Measurements from ENCODE around the gene AASDH.

Gene AASDH

GRCh38 chr4:56315041-56315440 is 72.2 kb downstream of the AASDH start:
- no peaks in the 10 kb centered on the region for H3K27me3 Mint-ChIP-seq
- no peaks in the 10 kb centered on the region for H3K4me1 Mint-ChIP-seq (ENCODE audit: low read depth)
- no peak overlapping the region for H3K4me3 Mint-ChIP-seq
- no peaks in the 10 kb centered on the region for H3K36me3 Mint-ChIP-seq
- H3K9me3 Mint-ChIP-seq (ENCODE audit: low read depth): no peaks in the 10 kb centered on the region
- H3K27ac Mint-ChIP-seq: no peak overlapping the region

- no peak overlapping the region for H3K27ac Mint-ChIP-seq
- no peak overlapping the region for H3K4me3 Mint-ChIP-seq
Measured at GRCh38 chr4:56314207-56314915, 72.9 kb downstream of the AASDH start.

GRCh38 chr4:56313132-56313531 is 74.2 kb downstream of the AASDH start:
- H3K36me3 Mint-ChIP-seq: no peaks in the 10 kb centered on the region
- H3K4me3 Mint-ChIP-seq: no peak overlapping the region
- no peaks in the 10 kb centered on the region for H3K27me3 Mint-ChIP-seq
- H3K4me1 Mint-ChIP-seq (ENCODE audit: low read depth): no peaks in the 10 kb centered on the region
- H3K9me3 Mint-ChIP-seq (ENCODE audit: low read depth): no peaks in the 10 kb centered on the region
- no peak overlapping the region for H3K27ac Mint-ChIP-seq

More at GRCh38 chr4:56314207-56314915, 72.9 kb downstream of the AASDH start:
- Mint-ChIP-seq H3K9me3 (ENCODE audit: low read depth) (no peaks in the 10 kb centered on the region), H3K4me1 (ENCODE audit: low read depth) (no peaks in the 10 kb centered on the region), H3K27me3 (no peaks in the 10 kb centered on the region), H3K36me3 (no peaks in the 10 kb centered on the region)

GRCh38 chr4:56311299-56311975 is 75.9 kb downstream of the AASDH start:
- no peak overlapping the region for H3K27ac Mint-ChIP-seq
- H3K36me3 Mint-ChIP-seq: no peaks in the 10 kb centered on the region
- H3K4me3 Mint-ChIP-seq: no peak overlapping the region
- H3K27me3 Mint-ChIP-seq: no peaks in the 10 kb centered on the region
- no peaks in the 10 kb centered on the region for H3K4me1 Mint-ChIP-seq (ENCODE audit: low read depth)
- no peaks in the 10 kb centered on the region for H3K9me3 Mint-ChIP-seq (ENCODE audit: low read depth)

GRCh38 chr4:56310401-56311125 is 76.7 kb downstream of the AASDH start:
- Mint-ChIP-seq H3K27ac (no peak overlapping the region), H3K4me1 (ENCODE audit: low read depth) (no peaks in the 10 kb centered on the region), H3K27me3 (no peaks in the 10 kb centered on the region), H3K9me3 (ENCODE audit: low read depth) (no peaks in the 10 kb centered on the region), H3K4me3 (no peak overlapping the region), H3K36me3 (no peaks in the 10 kb centered on the region)

- no peaks in the 10 kb centered on the region for H3K27me3 Mint-ChIP-seq
- H3K4me1 Mint-ChIP-seq (ENCODE audit: low read depth): no peaks in the 10 kb centered on the region
- H3K36me3 Mint-ChIP-seq: no peaks in the 10 kb centered on the region
- no peaks in the 10 kb centered on the region for H3K9me3 Mint-ChIP-seq (ENCODE audit: low read depth)
- no peak overlapping the region for H3K4me3 Mint-ChIP-seq
- no peak overlapping the region for H3K27ac Mint-ChIP-seq
Measured at GRCh38 chr4:56308384-56308783, 78.9 kb downstream of the AASDH start.

- H3K4me3 Mint-ChIP-seq: no peak overlapping the region
- H3K36me3 Mint-ChIP-seq: no peaks in the 10 kb centered on the region
- no peaks in the 10 kb centered on the region for H3K4me1 Mint-ChIP-seq (ENCODE audit: low read depth)
- H3K9me3 Mint-ChIP-seq (ENCODE audit: low read depth): no peaks in the 10 kb centered on the region
- no peak overlapping the region for H3K27ac Mint-ChIP-seq
- no peaks in the 10 kb centered on the region for H3K27me3 Mint-ChIP-seq
Measured at GRCh38 chr4:56307423-56307822, 79.9 kb downstream of the AASDH start.

- Mint-ChIP-seq H3K27me3 (no peaks in the 10 kb centered on the region), H3K4me1 (ENCODE audit: low read depth) (peaks cover 5% of the 10 kb centered on the region), H3K36me3 (no peaks in the 10 kb centered on the region), H3K27ac (no peak overlapping the region), H3K9me3 (ENCODE audit: low read depth) (no peaks in the 10 kb centered on the region), H3K4me3 (no peak overlapping the region)
Measured at GRCh38 chr4:56305390-56305789, 81.9 kb downstream of the AASDH start.

GRCh38 chr4:56303921-56304320 is 83.4 kb downstream of the AASDH start:
- Mint-ChIP-seq H3K27ac (no peak overlapping the region), H3K4me3 (no peak overlapping the region)

GRCh38 chr4:56302760-56303159 is 84.5 kb downstream of the AASDH start:
- Mint-ChIP-seq H3K27me3 (no peaks in the 10 kb centered on the region), H3K4me3 (no peak overlapping the region), H3K27ac (no peak overlapping the region), H3K4me1 (ENCODE audit: low read depth) (peaks cover 5% of the 10 kb centered on the region), H3K36me3 (no peaks in the 10 kb centered on the region), H3K9me3 (ENCODE audit: low read depth) (no peaks in the 10 kb centered on the region)

More at GRCh38 chr4:56303921-56304320, 83.4 kb downstream of the AASDH start:
- H3K4me1 Mint-ChIP-seq (ENCODE audit: low read depth): peaks cover 5% of the 10 kb centered on the region
- H3K36me3 Mint-ChIP-seq: no peaks in the 10 kb centered on the region
- no peaks in the 10 kb centered on the region for H3K27me3 Mint-ChIP-seq
- no peaks in the 10 kb centered on the region for H3K9me3 Mint-ChIP-seq (ENCODE audit: low read depth)

GRCh38 chr4:56301997-56302496 is 85.2 kb downstream of the AASDH start:
- Mint-ChIP-seq H3K4me1 (ENCODE audit: low read depth) (peaks cover 5% of the 10 kb centered on the region), H3K27me3 (no peaks in the 10 kb centered on the region), H3K4me3 (no peak overlapping the region), H3K27ac (no peak overlapping the region), H3K9me3 (ENCODE audit: low read depth) (no peaks in the 10 kb centered on the region), H3K36me3 (no peaks in the 10 kb centered on the region)

GRCh38 chr4:56301181-56301996 is 85.9 kb downstream of the AASDH start:
- Mint-ChIP-seq H3K27ac (no peak overlapping the region), H3K4me3 (no peak overlapping the region), H3K4me1 (ENCODE audit: low read depth) (peaks cover 5% of the 10 kb centered on the region)

GRCh38 chr4:56298236-56298635 is 89.1 kb downstream of the AASDH start:
- Mint-ChIP-seq H3K4me1 (ENCODE audit: low read depth) (peaks cover 5% of the 10 kb centered on the region), H3K4me3 (no peak overlapping the region)

More at GRCh38 chr4:56301181-56301996, 85.9 kb downstream of the AASDH start:
- H3K27me3 Mint-ChIP-seq: no peaks in the 10 kb centered on the region
- no peaks in the 10 kb centered on the region for H3K9me3 Mint-ChIP-seq (ENCODE audit: low read depth)
- H3K36me3 Mint-ChIP-seq: no peaks in the 10 kb centered on the region

GRCh38 chr4:56297776-56298175 is 89.5 kb downstream of the AASDH start:
- Mint-ChIP-seq H3K27me3 (no peaks in the 10 kb centered on the region), H3K36me3 (no peaks in the 10 kb centered on the region), H3K9me3 (ENCODE audit: low read depth) (peaks cover 4% of the 10 kb centered on the region), H3K27ac (no peak overlapping the region), H3K4me3 (no peak overlapping the region), H3K4me1 (ENCODE audit: low read depth) (peaks cover 5% of the 10 kb centered on the region)

More at GRCh38 chr4:56298236-56298635, 89.1 kb downstream of the AASDH start:
- Mint-ChIP-seq H3K36me3 (no peaks in the 10 kb centered on the region), H3K27me3 (no peaks in the 10 kb centered on the region), H3K9me3 (ENCODE audit: low read depth) (no peaks in the 10 kb centered on the region), H3K27ac (no peak overlapping the region)
